ENCODE measurements around the gene BTNL9.
"Not testable (repeated sequence)": the region's sequence is repeated elsewhere in the genome, so short reads cannot be mapped to it uniquely, and the experiment has no call there.

Gene BTNL9

GRCh38 chr5:181092428-181092827 is 52.4 kb downstream of the BTNL9 start:
- intact Hi-C loops (cut with DNase I; ENCODE audit: low total_unique reads): no loop called here
- Histone ChIP-seq H3K4me3 (no peak overlapping the region), H3K4me1 (no peaks in the 10 kb centered on the region), H3K9me3 (no peaks in the 10 kb centered on the region), H3K27me3 (peaks cover 0 to 22% of the 10 kb centered on the region in 2 donors), H3K36me3 (no peaks in the 10 kb centered on the region), H3K27ac (no peak overlapping the region)
- DNase-seq: no peak
- TF ChIP-seq, protein P1, sequence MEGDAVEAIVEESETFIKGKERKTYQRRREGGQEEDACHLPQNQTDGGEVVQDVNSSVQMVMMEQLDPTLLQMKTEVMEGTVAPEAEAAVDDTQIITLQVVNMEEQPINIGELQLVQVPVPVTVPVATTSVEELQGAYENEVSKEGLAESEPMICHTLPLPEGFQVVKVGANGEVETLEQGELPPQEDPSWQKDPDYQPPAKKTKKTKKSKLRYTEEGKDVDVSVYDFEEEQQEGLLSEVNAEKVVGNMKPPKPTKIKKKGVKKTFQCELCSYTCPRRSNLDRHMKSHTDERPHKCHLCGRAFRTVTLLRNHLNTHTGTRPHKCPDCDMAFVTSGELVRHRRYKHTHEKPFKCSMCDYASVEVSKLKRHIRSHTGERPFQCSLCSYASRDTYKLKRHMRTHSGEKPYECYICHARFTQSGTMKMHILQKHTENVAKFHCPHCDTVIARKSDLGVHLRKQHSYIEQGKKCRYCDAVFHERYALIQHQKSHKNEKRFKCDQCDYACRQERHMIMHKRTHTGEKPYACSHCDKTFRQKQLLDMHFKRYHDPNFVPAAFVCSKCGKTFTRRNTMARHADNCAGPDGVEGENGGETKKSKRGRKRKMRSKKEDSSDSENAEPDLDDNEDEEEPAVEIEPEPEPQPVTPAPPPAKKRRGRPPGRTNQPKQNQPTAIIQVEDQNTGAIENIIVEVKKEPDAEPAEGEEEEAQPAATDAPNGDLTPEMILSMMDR (IDR thresholded peaks at IDR 0.05): no peak

DNA sequence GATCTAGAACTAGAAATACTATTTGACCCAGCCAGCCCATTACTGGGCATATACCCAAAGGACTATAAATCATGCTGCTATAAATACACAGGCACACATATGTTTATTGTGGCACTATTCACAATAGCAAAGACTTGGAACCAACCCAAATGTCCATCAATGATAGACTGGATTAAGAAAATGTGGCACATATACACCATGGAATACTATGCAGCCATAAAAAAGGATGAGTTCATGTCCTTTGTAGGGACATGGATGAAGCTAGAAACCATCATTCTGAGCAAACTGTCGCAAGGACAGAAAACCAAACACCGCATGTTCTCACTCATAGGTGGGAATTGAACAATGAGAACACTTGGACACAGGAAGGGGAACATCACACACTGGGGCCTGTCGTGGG is 55.1 kb downstream of the BTNL9 start:
- peaks cover 0 to 39% of the 10 kb centered on the region in 2 donors for H3K27me3 ChIP-seq
- H3K4me3 ChIP-seq; intact Hi-C loops (cut with DNase I; ENCODE audit: low total_unique reads); H3K36me3 ChIP-seq; H3K9me3 ChIP-seq; H3K27ac ChIP-seq; DNase-seq; H3K4me1 ChIP-seq: not testable (repeated sequence)

DNA sequence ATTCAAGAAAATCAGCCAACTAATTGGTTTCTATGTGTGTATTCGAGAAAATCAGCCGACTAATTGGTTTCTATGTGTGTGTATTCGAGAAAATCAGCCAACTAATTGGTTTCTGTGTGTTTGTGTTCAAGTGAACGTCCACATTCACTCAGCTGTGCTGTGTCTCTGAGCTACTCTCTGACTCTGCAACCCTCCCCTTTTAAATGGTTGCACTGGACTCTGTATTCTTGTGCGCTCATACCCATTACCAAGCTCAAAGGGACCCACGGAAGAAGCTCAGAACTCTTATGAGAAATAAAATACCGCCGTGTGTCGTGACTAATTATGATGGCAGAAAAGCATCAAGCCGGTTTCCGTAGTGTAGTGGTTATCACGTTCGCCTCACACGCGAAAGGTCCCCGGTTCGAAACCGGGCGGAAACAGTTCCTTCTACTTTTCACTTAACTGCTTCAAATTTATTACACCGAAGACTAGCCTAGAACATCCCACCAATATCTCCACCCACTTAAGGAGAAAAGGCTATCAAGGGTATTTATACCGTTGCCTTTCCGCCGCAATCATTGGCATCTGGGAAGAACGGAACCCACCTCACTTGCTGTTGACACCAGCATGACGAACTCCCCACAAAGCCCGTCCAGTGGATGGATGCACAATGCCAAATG is 56.8 kb downstream of the BTNL9 start:
- intact Hi-C loops (cut with DNase I; ENCODE audit: low total_unique reads); DNase-seq; H3K4me1 ChIP-seq; H3K27ac ChIP-seq; H3K9me3 ChIP-seq; H3K4me3 ChIP-seq; H3K36me3 ChIP-seq: not testable (repeated sequence)
- peaks cover 0 to 42% of the 10 kb centered on the region in 2 donors for H3K27me3 ChIP-seq

- H3K4me3 ChIP-seq; H3K9me3 ChIP-seq; H3K36me3 ChIP-seq; intact Hi-C loops (cut with DNase I; ENCODE audit: low total_unique reads); DNase-seq; H3K4me1 ChIP-seq; H3K27ac ChIP-seq: not testable (repeated sequence)
- peaks cover 0 to 38% of the 10 kb centered on the region in 2 donors for H3K27me3 ChIP-seq
These were observed 57.3 kb downstream of the BTNL9 start for GRCh38 chr5:181097383-181097753.

DNA sequence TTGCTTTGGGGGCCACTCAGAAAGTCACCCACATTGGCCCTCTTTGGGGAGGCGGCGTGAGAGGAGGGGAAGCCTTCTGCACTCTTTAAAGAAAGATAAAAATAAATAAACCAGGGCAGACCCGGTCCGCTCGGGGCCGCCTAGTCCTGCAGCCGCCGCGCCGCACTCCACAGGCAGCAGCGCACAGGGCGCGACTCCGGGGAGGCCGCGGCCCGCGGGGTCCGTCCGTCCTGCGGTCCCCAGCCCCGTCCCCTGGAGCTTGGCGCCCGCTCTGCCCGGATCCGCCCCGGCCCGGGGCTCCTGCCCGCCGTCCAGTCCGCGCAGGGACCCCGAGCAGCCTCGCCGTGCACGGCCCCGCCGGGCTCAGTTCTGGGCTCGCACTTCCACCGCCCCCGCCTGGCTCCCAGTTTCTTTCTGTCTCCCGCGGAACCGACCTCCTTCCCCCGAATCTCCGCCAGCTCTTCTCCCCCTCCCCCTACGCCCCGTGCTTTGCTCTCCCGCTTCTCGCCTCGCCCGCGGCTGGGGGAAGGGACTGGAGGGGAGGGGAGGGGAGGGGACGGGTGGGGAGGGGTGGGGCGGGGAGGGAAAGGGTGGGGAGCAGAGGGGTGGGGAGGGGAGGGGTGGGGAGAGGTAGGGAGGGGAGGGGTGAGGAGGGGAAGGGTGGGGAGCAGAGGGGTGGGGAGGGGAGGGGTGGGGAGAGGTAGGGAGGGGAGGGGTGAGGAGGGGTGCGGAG is 57.9 kb downstream of the BTNL9 start:
- H3K4me1 ChIP-seq; intact Hi-C loops (cut with DNase I; ENCODE audit: low total_unique reads); H3K4me3 ChIP-seq; H3K27ac ChIP-seq; H3K36me3 ChIP-seq; DNase-seq; H3K9me3 ChIP-seq: not testable (repeated sequence)
- H3K27me3 ChIP-seq: peaks cover 0 to 32% of the 10 kb centered on the region in 2 donors

GRCh38 chr5:181098762-181099601 is 58.9 kb downstream of the BTNL9 start:
- DNase-seq: peak in 1 of 2 donors; percentile 50
- H3K36me3 ChIP-seq: no peaks in the 10 kb centered on the region
- TF ChIP-seq, protein P1 (IDR thresholded peaks at IDR 0.05): no peak
- intact Hi-C loops (cut with DNase I; ENCODE audit: low total_unique reads): no loop called here
- H3K4me3 ChIP-seq: no peak overlapping the region
- peaks cover 0 to 26% of the 10 kb centered on the region in 2 donors for H3K27me3 ChIP-seq
- no peak overlapping the region for H3K27ac ChIP-seq
- H3K4me1 ChIP-seq: peaks cover 0 to 6% (median 5%) of the 10 kb centered on the region in 4 donors
- H3K9me3 ChIP-seq: no peaks in the 10 kb centered on the region

DNA sequence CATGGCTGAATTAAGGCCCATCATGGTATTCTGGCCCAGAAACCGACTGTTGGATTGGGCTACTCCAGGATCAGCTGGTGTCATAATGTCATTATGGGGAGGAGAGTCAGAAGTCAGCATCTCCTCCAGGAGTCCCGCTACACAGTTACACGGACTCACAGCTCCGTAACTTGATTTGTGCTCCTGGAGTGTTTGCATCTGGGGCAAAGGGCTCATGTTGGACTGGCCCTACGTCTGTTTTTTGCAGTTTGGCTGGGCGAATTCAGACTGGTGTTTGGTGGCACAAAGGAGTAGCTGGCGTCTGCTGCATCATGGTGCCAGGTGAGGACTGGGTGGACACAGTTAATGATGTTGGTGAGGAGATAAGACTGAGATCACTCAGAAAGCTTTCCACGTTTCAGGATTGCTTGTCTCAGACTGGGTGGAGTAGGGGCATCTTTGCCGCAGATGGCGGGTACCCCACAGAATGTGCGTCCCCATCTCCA is 59.6 kb downstream of the BTNL9 start:
- TF ChIP-seq, protein P1 (IDR thresholded peaks at IDR 0.05): no peak
- H3K4me1 ChIP-seq: peaks cover 0 to 6% (median 5%) of the 10 kb centered on the region in 4 donors
- no peaks in the 10 kb centered on the region for H3K36me3 ChIP-seq
- no peak overlapping the region for H3K4me3 ChIP-seq
- H3K27me3 ChIP-seq: peaks cover 0 to 30% of the 10 kb centered on the region in 2 donors
- no peaks in the 10 kb centered on the region for H3K9me3 ChIP-seq
- intact Hi-C loops (cut with DNase I; ENCODE audit: low total_unique reads): no loop called here
- peak in 1 of 2 donors; percentile 25 for DNase-seq
- no peak overlapping the region for H3K27ac ChIP-seq
